Forelimb muscle (tissue), 1 donor: ENCODE measurements around the gene CXADR. TPM values are rescaled to one million over a fixed set of nuclear protein-coding genes. Genes with fewer than 3 reads are reported as not detected.
"Not testable (repeated sequence)": the region's sequence is repeated elsewhere in the genome, so short reads cannot be mapped to it uniquely, and the experiment has no call there.

Experiments
- DNase-seq: peaks from one replicate; pipeline ENCODE4 v3.0.0-alpha.2; 2013; ENCODE audit warnings: low read depth
- polyA plus RNA-seq: library from polyadenylated mRNA; unstranded; fragments of 120-200 nt; gene quantifications from one replicate; pipeline ENCODE4 v1.2.1, GENCODE V29; 2013; ENCODE audit not compliant: insufficient read length

Gene CXADR
- polyA plus RNA-seq, 1 donor = 0.51 TPM

GRCh38 chr21:17502985-17503384, 9.9 kb upstream of the CXADR start:
- DNase-seq = not testable (repeated sequence)

GRCh38 chr21:17506951-17507350, 5.9 kb upstream of the CXADR start:
- no peak for DNase-seq

- no peak for DNase-seq
These were observed 5.3 kb upstream of the CXADR start for GRCh38 chr21:17507591-17507990.

- no peak for DNase-seq
These were observed 626 bp downstream of the CXADR start for GRCh38 chr21:17513214-17514123.

GRCh38 chr21:17514124-17514845, 1.4 kb downstream of the CXADR start:
- DNase-seq = no peak

GRCh38 chr21:17517008-17517407, 4.2 kb downstream of the CXADR start:
- not testable (repeated sequence) for DNase-seq

- no peak for DNase-seq
These were observed 6.4 kb downstream of the CXADR start for GRCh38 chr21:17519208-17519738.

GRCh38 chr21:17519965-17520609, 7.2 kb downstream of the CXADR start:
- no peak for DNase-seq

GRCh38 chr21:17523007-17523451, 10.2 kb downstream of the CXADR start:
- DNase-seq = no peak

GRCh38 chr21:17523979-17524494, 11.2 kb downstream of the CXADR start:
- DNase-seq = not testable (repeated sequence)

GRCh38 chr21:17524635-17525034, 11.8 kb downstream of the CXADR start:
- no peak for DNase-seq

GRCh38 chr21:17526776-17527175, 13.9 kb downstream of the CXADR start:
- DNase-seq = no peak

GRCh38 chr21:17527240-17527639, 14.4 kb downstream of the CXADR start:
- DNase-seq = no peak

- no peak for DNase-seq
These were observed 14.9 kb downstream of the CXADR start for GRCh38 chr21:17527711-17528110.

- DNase-seq = no peak
These were observed 16.8 kb downstream of the CXADR start for GRCh38 chr21:17529648-17530047.

- no peak for DNase-seq
These were observed 19.4 kb downstream of the CXADR start for GRCh38 chr21:17532292-17532691.

- no peak for DNase-seq
These were observed 23.5 kb downstream of the CXADR start for GRCh38 chr21:17536381-17536780.

- no peak for DNase-seq
These were observed 24.5 kb downstream of the CXADR start for GRCh38 chr21:17537299-17537698.

- no peak for DNase-seq
These were observed 25.7 kb downstream of the CXADR start for GRCh38 chr21:17538576-17538975.

GRCh38 chr21:17539323-17539722, 26.5 kb downstream of the CXADR start:
- no peak for DNase-seq

GRCh38 chr21:17539743-17540341, 27.0 kb downstream of the CXADR start:
- no peak for DNase-seq
